K562 (cell line): ENCODE measurements around the gene LUC7L. TPM values are rescaled to one million over a fixed set of nuclear protein-coding genes. Genes with fewer than 3 reads are reported as not detected.

ENCODE experiments used
- GTF2E2 ChIP-seq: fragments of 200-800 bp; sonication (Bioruptor generic); IDR thresholded peaks from 2 replicates; pipeline ENCODE4 v1.6.1; 2016; ENCODE audit warnings: missing genetic modification characterization, missing compliant biosample characterization
- KDM4B ChIP-seq, 2 experiments: fragments of 450-650 bp in 1 of 2; sonication (generic) in 1 of 2; IDR thresholded peaks; 2 replicates each; pipeline ENCODE4 v1.6.1; 2016 to 2017; ENCODE audit warnings: borderline replicate concordance in 2 of 2, antibody characterized with exemption in 1 of 2, low read depth in 1 of 2, mild to moderate bottlenecking in 1 of 2
- RB1 ChIP-seq: fragments of 450-650 bp; IDR thresholded peaks from 2 replicates; pipeline ENCODE4 v1.6.1; 2017; ENCODE audit warnings: low read depth, mild to moderate bottlenecking
- SAFB2 ChIP-seq: fragments of 200-400 bp; formaldehyde crosslinking; IDR thresholded peaks from 2 replicates; pipeline ENCODE4 v1.6.1; 2018; ENCODE audit warnings: borderline replicate concordance, low read length, low read depth, moderate library complexity; ENCODE audit not compliant: severe bottlenecking
- SUPT5H ChIP-seq: fragments of 450-650 bp; IDR thresholded peaks from 2 replicates; pipeline ENCODE4 v1.6.1; 2016
- THAP12 ChIP-seq: fragments of 250-450 bp; sonication (Bioruptor Pico); IDR thresholded peaks from 2 replicates; pipeline ENCODE4 v1.9.0; 2021; ENCODE audit warnings: mild to moderate bottlenecking, inconsistent platforms
- ZBED1 ChIP-seq: IDR thresholded peaks from 2 replicates; pipeline ENCODE4 v1.6.1; 2014
- ZNF121 ChIP-seq: sonication (generic); formaldehyde crosslinking; conservative IDR thresholded peaks from 2 replicates; pipeline ENCODE4 v1.8.0; 2022; ENCODE audit warnings: missing genetic modification reagents
- ZNF324 ChIP-seq: fragments of 250-450 bp; sonication (Bioruptor Pico); IDR thresholded peaks from 2 replicates; pipeline ENCODE4 v1.4.0; 2020; ENCODE audit warnings: mild to moderate bottlenecking
- ZNF695 ChIP-seq: fragments of 450-650 bp; formaldehyde crosslinking; IDR thresholded peaks from 2 replicates; pipeline ENCODE4 v1.4.0; 2020; ENCODE audit warnings: mild to moderate bottlenecking, moderate library complexity
- polyA plus RNA-seq, 8 experiments: library from polyadenylated mRNA; depleted of rRNA in 4 of 8; stranded (reverse) in 5 of 8; unstranded in 3 of 8; fragments of >200 nt; fragmentation: Nextera tagmentation in 2 of 8; fragmentation: Illumina TruSeq in 1 of 8; extraction: Ambion mirVana in 2 of 8; extraction: Trizol in 1 of 8; gene quantifications; 2 replicates each; pipeline versions ENCODE4 v1.2.1 to v1.2.3, GENCODE V29; 2011 to 2014; ENCODE audit warnings: inconsistent platforms in 1 of 8, missing spikeins in 1 of 8
- total RNA-seq, 7 experiments: library from RNA; depleted of rRNA in 6 of 7; stranded (reverse); fragments of >200 nt in 6 of 7; fragmentation: Illumina TruSeq in 2 of 7; extraction: Trizol in 2 of 7; gene quantifications; 2 replicates each; pipeline versions ENCODE4 v1.2.1 to v1.2.3, GENCODE V29; 2011 to 2021; ENCODE audit warnings: low replicate concordance in 1 of 7
- TF ChIP-seq, protein P1 (sequence below): fragments of 200-800 bp; sonication (Bioruptor generic); IDR thresholded peaks from 2 replicates; pipeline ENCODE4 v1.6.1; 2017; ENCODE audit warnings: missing genetic modification characterization, missing compliant biosample characterization
- TF ChIP-seq, protein P2 (sequence below): fragments of 250-450 bp; sonication (Bioruptor Pico); IDR thresholded peaks from 2 replicates; pipeline ENCODE4 v1.4.0; 2020; ENCODE audit warnings: mild to moderate bottlenecking, moderate library complexity
- TF ChIP-seq, protein P3 (sequence below): fragments of 200-800 bp; sonication (Bioruptor generic); IDR thresholded peaks from 2 replicates; pipeline ENCODE4 v1.6.1; 2017; ENCODE audit warnings: missing genetic modification characterization, missing compliant biosample characterization
- TF ChIP-seq, protein P4 (sequence below), 2 experiments: fragments of 250-450 bp in 1 of 2; fragments of 450-650 bp in 1 of 2; sonication (Bioruptor Pico) in 1 of 2; IDR thresholded peaks; 2 replicates each; pipeline versions ENCODE4 v1.6.1 to v1.8.0; 2016 to 2021; ENCODE audit warnings: mild to moderate bottlenecking in 2 of 2, moderate library complexity in 2 of 2, missing compliant biosample characterization in 1 of 2, missing genetic modification characterization in 1 of 2

Gene LUC7L
- total and polyA plus RNA-seq, 9 of the 15 experiments (the other 6 are each of a cell fraction or from before 2014, with no cell fraction given), result 1.7 to 93.3 (median 59.5) TPM

- TF ChIP-seq KDM4B (IDR thresholded peaks at IDR 0.05; ENCODE audit: borderline replicate concordance in 2 of 2, low read depth in 1 of 2) (0 out of 4 replicates have a peak, but pooled peaks of 1 of the 2 experiments have one; percentile 45), ZNF324 (CRISPR knock-in tag) (no peak), SAFB2 (no peak), ZBED1 (peak; percentile 54; the same call in 1 of the 2 replicates), SUPT5H (peak; percentile 80), GTF2E2 (peak; percentile 38; the same call in 1 of the 2 replicates), THAP12 (CRISPR knock-in tag) (peak; percentile 87), ZNF121 (no peak), RB1 (peak; percentile 85), ZNF695 (CRISPR knock-in tag) (no peak)
- TF ChIP-seq, protein P1, sequence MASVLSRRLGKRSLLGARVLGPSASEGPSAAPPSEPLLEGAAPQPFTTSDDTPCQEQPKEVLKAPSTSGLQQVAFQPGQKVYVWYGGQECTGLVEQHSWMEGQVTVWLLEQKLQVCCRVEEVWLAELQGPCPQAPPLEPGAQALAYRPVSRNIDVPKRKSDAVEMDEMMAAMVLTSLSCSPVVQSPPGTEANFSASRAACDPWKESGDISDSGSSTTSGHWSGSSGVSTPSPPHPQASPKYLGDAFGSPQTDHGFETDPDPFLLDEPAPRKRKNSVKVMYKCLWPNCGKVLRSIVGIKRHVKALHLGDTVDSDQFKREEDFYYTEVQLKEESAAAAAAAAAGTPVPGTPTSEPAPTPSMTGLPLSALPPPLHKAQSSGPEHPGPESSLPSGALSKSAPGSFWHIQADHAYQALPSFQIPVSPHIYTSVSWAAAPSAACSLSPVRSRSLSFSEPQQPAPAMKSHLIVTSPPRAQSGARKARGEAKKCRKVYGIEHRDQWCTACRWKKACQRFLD, result 0 out of 2 replicates have a peak, but pooled peaks have one; percentile 45
- TF ChIP-seq, protein P2, sequence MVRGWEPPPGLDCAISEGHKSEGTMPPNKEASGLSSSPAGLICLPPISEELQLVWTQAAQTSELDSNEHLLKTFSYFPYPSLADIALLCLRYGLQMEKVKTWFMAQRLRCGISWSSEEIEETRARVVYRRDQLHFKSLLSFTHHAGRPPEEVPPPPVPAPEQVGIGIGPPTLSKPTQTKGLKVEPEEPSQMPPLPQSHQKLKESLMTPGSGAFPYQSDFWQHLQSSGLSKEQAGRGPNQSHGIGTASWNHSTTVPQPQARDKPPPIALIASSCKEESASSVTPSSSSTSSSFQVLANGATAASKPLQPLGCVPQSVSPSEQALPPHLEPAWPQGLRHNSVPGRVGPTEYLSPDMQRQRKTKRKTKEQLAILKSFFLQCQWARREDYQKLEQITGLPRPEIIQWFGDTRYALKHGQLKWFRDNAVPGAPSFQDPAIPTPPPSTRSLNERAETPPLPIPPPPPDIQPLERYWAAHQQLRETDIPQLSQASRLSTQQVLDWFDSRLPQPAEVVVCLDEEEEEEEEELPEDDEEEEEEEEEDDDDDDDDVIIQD (CRISPR knock-in tag), result no peak
- TF ChIP-seq, protein P3, sequence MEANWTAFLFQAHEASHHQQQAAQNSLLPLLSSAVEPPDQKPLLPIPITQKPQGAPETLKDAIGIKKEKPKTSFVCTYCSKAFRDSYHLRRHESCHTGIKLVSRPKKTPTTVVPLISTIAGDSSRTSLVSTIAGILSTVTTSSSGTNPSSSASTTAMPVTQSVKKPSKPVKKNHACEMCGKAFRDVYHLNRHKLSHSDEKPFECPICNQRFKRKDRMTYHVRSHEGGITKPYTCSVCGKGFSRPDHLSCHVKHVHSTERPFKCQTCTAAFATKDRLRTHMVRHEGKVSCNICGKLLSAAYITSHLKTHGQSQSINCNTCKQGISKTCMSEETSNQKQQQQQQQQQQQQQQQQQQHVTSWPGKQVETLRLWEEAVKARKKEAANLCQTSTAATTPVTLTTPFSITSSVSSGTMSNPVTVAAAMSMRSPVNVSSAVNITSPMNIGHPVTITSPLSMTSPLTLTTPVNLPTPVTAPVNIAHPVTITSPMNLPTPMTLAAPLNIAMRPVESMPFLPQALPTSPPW (CRISPR knock-in tag), result peak; percentile 88
- TF ChIP-seq, protein P4, sequence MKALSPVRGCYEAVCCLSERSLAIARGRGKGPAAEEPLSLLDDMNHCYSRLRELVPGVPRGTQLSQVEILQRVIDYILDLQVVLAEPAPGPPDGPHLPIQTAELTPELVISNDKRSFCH (CRISPR knock-in tag; IDR thresholded peaks at IDR 0.05), result no peak
- TF ChIP-seq, protein P4 (tag; IDR thresholded peaks at IDR 0.05), result no peak; the same call in 1 of the 2 replicates
These were observed 5.4 kb upstream of the LUC7L start, which contains the start of gene FAM234A (continued) for GRCh38 chr16:234468-235305.
